GM13977 (cell line): ENCODE measurements around the gene DAAM1.

ENCODE experiments used
- DNase-seq: peaks from one replicate; pipeline ENCODE4 v3.0.0; 2012; ENCODE audit warnings: low spot score
- CTCF ChIP-seq: IDR thresholded peaks from 2 replicates; pipeline ENCODE4 v1.5.1; 2012; ENCODE audit warnings: mild to moderate bottlenecking, control low read depth; ENCODE audit not compliant: insufficient read depth; ENCODE audit errors: extremely low read depth, missing control alignments
- in situ Hi-C: fragments of 300-500 bp; cut with MboI; formaldehyde crosslinking; loops from one replicate; pipeline ENCODE4 v1.12.0; 2022; ENCODE audit warnings: low sequenced_read_pairs, low pct_unique_long_range_greater_than_20kb, mixed read lengths, inconsistent platforms; ENCODE audit not compliant: unreplicated experiment

DAAM1 gene

GRCh38 chr14:59254146-59254910, 65.9 kb downstream of the DAAM1 start:
- in situ Hi-C loops: no loop called here
- no peak for DNase-seq
- no peak for TF ChIP-seq CTCF

- in situ Hi-C loops: no loop called here
- no peak for DNase-seq
- no peak for TF ChIP-seq CTCF
Observed at GRCh38 chr14:59254911-59255545, 66.6 kb downstream of the DAAM1 start.

- in situ Hi-C loops: no loop called here
- DNase-seq: no peak
- no peak for TF ChIP-seq CTCF
Observed at GRCh38 chr14:59256331-59256730, 67.9 kb downstream of the DAAM1 start.

GRCh38 chr14:59261334-59261733, 72.9 kb downstream of the DAAM1 start:
- no peak for DNase-seq
- no peak for TF ChIP-seq CTCF
- in situ Hi-C loops: no loop called here

- in situ Hi-C loops: no loop called here
- no peak for DNase-seq
Observed at GRCh38 chr14:59262717-59263454, 74.4 kb downstream of the DAAM1 start.

GRCh38 chr14:59265808-59266207, 77.3 kb downstream of the DAAM1 start:
- DNase-seq: no peak
- in situ Hi-C loops: no loop called here
- TF ChIP-seq CTCF: no peak

More at GRCh38 chr14:59262717-59263454, 74.4 kb downstream of the DAAM1 start:
- TF ChIP-seq CTCF: no peak
